Skin of body (tissue), 2 donors: ENCODE results near the gene FAM13C. TPM values are rescaled to one million over a fixed set of nuclear protein-coding genes. Genes with fewer than 3 reads are reported as not detected.
"Not testable (repeated sequence)": the region's sequence is repeated elsewhere in the genome, so short reads cannot be mapped to it uniquely, and the experiment has no call there.

Experiments used
- DNase-seq: peaks from one replicate; lab custom pipeline; 2025; lab: John Stamatoyannopoulos, UW
- total RNA-seq: library from RNA; depleted of rRNA; stranded (reverse); fragments of >200 nt; gene quantifications from one replicate; pipeline ENCODE4 v1.2.3, GENCODE V29; 2014

Gene FAM13C
- 16.8 TPM for total RNA-seq

DNA sequence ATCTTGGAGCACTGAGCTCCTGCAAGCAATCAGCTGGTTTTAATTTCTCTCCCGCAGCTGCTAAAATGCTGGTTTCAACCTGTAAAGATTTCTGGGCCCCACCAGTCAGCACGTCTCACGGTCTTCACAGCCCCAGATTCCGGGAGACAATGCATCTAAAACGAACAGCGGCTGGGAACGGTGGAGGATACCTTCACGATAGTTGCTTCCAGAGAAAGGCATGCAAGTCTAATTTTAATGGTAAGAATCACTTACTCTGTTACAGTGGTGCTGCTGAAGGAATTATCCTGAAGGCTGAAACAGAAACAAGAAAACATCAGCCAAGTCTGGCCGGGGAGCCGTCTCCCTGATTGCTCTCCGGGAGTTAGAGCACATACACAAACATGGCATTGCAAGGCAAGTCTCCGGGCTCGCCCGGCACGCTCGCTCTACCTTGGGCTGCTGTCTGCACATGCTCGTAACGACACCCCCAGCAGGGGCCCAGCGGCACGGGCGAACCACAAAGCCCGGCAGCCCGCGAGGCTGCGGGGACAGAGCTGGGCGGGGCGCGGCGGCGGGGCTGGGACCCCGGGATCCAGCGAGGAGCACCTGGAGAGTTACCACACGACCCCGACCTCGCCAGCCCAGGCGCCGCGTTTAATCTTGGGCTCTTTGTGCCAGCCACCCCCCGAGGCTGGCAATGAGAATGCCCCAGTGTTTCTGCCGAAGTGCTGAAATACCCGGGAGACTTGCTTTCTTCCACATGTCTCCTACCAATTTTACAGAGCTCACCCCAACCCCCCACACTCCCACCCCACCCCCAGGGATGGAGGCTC is at the start of gene FAM13C:
TSS of gene FAM13C (minus strand) at position 406 of the 815 bp plus-strand sequence. CDS start at position 317, 89 bp downstream.
- peak; percentile 69 for DNase-seq

DNA sequence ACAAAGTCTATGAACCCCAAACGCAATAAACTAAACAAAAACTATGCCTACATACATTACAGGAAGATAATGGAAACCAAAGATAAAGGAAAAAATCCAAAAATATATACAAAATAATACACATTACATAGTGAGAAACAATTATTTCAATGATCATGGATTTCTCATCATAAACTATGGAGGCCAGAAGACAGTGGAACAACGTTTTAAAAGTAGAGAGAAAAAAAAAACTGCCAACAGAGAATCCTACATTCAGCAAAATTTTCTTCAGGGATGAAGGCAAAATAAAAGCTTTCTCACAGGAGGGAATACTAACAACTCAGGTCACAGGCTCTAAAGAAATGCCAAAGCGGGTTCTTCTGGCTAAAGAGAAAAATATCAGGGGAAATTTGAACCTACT is 42.9 kb upstream of the FAM13C start:
- no peak for DNase-seq

DNA sequence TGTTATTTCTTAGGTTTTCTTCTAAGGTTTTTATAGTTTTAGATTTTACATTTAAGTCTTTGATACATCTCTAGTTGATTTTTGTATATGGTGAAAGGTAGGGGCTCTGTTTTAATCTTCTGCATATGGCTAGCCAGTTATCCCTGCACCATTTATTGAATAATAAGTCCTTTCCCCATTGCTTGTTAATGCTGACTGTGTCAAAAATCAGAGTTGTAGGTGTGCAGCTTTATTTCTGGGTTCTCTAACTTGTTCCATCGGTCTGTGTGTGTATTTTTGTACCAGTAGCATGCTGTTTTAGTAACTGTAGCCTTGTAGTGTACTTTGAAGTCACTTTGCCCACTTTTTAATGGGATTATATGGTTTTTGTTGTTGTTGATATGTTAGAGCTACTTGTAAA is 37.9 kb upstream of the FAM13C start:
- DNase-seq, result no peak

DNA sequence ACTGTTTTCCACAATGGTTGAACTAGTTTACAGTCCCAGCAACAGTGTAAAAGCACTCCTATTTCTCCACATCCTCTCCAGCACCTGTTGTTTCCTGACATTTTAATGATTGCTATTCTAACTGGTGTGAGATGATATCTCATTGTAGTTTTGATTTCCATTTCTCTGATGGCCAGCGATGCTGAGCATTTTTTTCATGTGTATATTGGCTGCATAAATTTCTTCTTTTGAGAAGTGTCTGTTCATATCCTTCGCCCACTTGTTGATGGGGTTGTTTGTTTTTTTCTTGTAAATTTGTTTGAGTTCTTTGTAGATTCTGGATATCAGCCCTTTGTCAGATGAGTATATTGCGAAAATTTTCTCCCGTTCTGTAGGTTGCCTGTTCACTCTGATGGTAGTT is 37.0 kb upstream of the FAM13C start:
- not testable (repeated sequence) for DNase-seq

DNA sequence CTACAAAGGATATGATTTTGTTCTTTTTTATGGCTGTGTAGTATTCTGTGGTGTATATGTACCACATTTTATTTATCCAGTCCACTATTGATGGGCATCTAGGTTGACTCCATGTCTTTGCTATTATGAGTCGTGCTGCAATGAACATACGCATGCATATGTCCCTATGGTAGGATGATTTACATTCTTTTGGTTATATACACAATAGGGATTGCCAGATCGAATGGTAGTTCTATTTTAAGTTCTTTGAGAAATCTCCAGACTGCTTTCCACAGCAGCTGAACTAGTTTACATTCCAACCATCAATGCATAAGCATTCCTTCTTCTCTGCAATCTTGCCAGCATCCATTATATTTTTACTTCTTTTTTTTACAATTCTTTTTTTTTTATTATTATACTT is 35.6 kb upstream of the FAM13C start:
- DNase-seq, result no peak

DNA sequence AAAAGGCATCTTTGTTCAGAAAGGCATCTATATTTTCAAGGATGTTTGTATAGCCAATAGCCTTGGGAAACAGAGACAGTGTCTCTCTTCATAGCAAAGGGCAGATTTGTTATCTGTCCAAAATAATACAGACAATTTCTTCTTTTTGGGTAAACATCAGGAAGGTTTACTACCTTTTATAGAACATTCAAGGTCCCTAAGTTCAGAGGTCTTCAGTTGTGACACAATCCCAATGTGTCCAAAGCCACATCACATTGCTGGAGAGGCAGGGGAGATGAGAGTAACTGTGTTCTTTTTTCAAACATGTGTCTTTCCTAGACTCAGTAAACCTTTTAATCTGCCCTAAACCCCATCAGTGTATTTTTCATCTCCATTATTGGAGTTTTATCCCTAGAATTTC is 33.6 kb upstream of the FAM13C start:
- no peak for DNase-seq

DNA sequence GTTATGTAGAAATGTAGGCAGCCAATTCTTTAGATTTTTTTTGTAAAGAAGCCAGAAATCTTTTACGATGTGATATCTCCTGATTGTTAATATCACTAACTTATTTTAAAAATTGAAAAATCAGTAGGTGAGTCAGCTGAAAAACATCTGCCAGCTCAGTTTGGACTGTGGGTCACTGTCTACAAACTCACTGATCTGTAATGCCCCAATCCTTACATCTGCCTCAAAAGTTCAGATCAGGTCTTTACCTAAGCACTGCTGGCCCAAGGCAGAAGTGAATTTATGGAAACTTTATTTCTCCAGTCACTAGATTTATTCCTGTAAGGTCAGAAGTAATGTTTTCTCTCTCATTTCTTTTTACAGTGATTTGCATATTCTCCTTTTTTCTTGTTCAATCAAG is 31.0 kb upstream of the FAM13C start:
- DNase-seq, result no peak

DNA sequence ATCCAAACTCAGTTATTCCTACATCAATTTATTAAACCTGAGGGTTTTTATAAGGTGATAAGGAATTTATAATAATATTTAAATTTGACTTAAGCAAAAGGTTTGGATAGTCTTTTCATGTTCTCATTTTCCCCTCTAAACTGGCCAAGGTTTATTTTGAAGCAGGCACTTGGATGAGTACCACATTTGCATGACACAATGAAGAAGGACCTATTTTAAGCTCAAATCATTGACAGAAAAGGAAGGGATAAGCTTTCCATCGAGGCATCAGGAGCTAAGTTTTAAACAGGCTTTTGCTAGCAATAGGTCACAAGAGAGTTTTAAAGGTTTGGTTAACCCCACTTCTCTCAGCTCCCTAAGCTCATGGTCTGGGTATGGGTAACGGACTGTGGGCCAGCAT is 28.7 kb upstream of the FAM13C start:
- no peak for DNase-seq

DNA sequence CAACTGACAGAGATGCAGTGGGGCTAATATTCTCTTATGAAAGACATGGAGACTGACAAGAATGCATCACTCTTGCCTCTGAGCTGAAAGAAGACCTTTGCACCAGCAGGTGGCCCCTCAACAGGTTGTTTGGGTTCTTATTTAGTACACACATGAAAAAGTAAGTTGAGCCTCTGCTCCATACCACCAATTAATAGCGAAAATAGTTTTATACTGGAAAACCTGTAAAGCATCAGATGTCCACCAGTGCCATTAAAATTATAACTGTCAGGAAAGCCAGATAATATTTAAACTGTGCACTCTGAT is 26.3 kb upstream of the FAM13C start:
- no peak for DNase-seq

DNA sequence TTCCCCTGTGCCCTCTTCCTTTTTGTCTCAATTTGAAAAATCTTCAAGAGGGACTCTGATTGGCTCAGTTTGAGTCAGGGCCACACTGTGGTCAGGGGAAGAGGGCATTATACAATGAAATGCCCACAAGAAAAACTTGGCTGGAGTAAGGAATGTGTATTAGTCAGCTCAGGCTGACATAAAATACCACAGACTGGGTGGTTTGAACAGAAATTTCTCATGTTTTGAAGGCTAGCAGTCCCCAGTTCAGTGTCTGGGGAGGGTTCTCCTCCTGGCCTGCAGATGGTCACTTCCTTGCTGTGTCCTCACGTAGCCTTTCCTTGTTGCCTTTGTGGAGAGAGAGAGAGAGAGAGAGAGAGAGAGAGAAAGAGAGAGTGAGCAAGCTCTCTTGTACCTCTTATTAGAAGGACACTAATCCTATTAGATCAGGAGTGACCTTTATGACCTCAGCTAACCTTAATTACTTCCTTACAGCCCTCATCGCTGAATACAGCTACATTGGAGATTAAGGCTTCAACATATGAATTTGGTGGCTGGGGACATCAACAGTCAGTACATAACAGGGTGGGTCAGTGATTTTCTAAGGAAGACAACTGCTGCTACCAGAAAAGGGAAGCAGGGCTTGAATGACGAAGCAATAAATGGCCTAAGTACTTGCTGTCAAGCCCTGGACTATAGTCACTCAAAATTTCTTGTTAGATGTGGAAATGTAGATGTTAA is 25.8 kb upstream of the FAM13C start:
- no peak for DNase-seq

DNA sequence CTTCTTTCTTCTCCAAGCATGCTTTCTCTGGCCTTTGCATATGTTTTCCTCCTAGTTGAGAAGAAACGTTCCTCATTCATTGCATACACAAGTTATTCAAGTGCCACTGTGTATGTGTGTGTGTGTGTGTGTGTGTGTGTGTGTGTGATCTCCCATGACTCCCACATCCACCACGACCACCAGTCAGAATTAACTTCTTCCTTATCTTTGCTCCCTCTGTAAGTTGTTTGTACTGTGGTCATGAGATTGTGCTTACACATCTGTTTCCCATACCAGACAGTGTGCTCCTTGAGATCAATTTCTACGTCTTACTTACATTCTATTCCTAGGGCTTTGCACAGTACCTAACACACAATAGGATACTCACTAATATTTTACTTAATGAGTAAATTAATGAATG is 22.4 kb upstream of the FAM13C start:
- DNase-seq, result no peak

DNA sequence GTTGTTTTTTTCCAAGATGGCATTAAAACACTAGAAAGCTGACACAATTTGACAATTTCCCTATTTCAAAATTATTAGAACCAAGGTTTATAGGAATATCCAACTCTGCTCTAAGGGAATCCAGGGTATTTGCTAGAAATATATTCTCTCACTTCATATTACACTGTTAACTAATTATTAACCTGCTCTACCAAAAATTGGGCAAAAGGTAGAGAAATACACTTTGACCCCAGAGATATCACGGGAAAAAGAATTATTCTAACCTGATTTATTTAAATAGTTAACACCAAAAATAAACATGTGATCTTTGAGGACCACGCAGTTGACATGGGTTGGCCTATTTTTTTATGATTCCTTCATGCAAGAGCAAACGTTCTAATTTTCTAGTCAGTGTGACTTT is 21.6 kb upstream of the FAM13C start:
- no peak for DNase-seq

DNA sequence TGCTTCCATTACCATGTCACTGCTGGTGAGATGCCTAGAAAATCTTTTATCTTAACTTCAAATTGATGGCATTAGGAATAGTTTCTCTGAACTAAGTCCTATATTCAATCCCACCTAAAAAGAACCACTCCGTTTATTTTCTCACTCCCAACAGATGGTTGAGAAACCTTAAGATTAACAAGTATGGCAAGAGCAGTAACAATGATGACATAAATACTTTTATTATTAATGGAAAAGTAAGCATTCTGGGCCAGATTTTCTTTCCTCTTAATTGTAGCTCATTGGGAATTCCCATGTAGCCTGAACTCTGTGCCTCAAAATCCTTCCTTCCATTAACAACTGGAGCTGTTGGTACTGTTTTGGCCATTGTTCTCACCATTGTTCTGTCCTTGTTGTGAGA is 21.1 kb upstream of the FAM13C start:
- no peak for DNase-seq

DNA sequence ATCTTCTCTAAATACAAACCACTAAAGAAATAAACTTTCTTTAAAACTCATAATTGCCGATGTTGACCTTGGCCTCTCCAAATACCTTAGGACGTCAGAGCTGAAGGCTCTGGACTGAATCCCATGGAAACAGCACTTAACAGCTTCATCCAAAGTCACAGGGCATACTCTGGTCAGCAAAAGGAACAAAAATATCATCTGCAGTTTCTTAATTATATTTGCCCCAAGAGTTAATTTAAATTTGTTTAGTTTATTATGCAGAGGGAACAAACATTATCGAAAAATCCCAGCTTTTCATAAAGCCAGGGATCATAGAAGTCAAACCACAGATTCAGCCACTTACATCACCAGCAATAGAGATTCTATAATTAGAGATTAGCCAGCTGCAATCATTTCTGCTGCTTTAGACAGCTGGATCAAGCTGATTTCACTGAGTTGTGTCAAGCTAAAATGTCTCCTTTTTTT is 20.5 kb upstream of the FAM13C start:
- peak; percentile 22 for DNase-seq

DNA sequence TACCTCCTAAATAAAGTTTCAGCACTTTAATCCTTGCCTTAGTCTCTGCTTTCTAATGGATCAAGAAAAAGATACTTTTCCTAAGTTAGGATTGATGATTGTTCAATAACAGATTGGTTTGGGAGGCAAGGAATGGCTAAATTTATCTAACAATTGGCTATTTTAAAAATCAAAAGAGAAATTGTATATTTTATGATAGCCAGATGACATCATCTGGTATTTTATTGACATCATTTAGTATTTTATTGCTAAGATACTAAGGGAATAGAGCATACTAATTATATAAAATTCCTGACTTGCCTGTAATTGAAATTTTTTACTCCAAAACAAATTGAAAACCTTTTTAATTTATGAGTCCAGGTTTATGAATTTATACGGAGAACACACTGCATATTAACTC is 19.3 kb upstream of the FAM13C start:
- DNase-seq, result no peak

DNA sequence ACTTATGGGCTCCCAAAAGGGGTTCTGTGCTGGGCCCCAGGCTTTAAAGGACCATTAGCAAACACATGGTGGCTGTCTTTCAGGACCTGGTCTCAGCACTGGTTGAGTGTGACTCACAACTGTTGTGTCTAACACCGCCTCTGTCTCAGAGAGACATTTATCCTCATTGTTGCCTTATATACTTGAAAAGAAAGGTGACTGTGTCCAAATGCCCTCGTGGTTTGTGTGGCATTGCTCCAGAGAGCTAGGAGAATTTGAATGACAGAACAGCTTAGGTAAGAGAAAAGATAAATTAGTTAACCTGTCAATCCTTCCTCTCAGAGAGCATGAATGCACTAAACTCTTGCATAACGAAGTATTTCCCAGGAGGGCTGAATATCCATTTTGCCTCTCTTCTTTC is 14.5 kb upstream of the FAM13C start:
- no peak for DNase-seq

DNA sequence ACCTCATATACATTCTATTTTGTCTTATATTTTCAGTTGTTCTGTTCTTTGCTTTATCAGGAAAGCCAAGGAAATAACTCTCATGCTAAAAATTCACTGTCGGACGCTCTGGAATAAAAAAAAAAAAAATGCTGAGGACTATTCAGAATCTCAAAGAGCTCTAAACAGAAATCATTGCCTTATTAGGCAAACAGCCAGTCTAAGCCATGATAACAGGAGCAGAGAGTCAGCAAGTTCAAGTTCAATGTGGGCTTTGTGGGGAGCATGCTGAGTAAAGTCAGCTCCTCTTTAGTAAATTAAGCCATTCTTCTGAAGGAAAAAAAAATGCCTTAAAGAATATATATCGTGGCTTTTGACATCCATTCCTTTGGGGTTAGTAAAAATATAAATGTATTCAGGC is 13.6 kb upstream of the FAM13C start:
- no peak for DNase-seq

DNA sequence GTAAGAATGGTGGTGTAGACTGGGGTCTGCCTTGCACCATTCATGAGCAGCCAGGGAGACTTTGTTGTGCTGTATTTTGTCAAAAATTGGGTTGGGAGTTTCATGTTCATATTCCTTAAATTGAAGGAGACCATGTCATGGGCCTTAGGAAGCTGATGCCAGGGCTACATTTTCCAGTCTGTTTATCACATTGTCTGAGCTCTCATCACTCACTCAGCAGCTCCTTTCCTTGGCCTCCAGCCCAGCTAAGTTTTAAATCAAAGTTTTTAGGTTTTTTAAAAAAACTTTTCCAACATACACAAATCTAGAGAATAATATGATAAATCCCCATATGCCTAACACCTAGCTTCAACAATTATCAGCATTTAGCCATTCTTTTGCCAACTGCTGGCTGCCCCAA is 12.6 kb upstream of the FAM13C start:
- no peak for DNase-seq

DNA sequence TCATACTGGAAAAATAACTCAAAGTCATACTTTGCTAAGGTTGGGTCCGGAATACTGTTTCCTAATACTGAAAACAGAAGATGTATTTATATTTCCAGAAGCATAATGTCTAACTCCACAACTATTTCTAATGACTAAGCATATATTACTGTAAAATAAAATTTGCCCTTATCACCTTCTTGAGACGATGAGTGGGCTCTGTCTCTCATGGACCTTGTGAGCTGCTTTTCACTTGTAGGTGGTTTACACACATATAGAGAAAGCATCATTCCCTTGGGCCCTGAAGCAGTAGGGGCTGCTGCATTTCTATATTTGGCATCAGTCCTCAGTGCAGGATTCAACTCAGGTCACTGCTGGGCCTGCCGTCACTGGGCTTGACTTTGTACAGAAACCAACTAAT is 10.7 kb upstream of the FAM13C start:
- DNase-seq, result no peak

DNA sequence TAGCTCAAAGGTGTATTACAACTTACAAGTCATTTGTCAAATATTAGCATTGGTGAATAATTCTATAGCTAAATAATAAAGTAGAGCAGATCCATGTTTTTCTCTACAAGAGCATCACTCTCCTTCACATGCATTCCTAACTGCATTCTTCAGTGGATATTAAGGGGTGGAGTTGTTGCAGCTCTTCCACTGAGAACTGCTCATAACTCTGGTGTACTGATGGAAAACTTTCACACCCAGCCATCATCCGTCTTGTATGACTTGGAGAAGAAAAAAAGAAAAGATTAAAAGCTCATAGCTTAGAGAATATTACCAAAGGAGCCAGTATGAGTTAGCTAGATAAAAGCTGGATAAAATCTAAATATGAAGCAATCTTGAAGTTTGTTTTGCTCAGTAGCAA is 10.2 kb upstream of the FAM13C start:
- no peak for DNase-seq

DNA sequence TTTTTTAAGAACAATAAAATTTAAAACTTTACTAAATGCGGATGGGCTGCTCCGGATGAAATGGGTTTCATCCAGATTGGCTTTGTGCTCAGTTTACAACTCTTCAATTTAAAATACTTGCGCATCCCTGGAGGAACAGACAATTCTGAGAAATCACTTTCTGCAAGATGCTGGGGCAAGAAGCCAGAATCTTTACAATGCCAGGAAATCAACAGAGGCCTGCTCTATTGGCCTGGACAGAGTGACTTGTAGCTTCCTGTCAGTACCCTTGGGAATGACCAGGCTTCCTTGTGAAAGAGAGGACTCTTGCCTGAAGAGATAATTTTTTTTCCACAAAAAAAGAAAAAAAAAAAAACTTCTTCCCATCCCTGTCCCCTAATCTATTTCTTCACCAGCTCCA is 3.9 kb upstream of the FAM13C start:
- peak; percentile 91 for DNase-seq

DNA sequence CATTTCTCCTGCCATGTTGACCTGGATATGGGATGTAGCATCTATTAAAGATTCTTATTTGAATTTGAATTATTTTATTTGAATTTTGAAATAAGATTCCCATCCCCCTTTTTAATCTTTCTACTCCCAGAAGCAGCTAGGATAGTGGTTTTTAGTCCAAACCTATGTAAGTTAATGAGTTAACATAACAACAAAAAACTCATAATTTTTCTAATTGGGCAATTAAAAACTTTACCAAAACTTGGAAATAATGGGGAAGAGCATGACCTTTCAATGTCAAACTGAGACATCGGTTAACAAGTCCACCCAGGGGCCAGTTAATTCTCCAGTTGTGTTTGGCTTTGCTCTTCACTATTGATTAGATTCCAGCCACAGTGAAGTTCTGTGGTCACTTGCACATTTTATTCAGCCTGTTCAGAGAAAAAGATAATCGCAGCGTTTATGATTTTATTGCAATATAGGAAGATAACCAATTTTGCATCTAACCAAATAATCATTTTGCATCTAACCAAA is 1.2 kb upstream of the FAM13C start:
- no peak for DNase-seq

DNA sequence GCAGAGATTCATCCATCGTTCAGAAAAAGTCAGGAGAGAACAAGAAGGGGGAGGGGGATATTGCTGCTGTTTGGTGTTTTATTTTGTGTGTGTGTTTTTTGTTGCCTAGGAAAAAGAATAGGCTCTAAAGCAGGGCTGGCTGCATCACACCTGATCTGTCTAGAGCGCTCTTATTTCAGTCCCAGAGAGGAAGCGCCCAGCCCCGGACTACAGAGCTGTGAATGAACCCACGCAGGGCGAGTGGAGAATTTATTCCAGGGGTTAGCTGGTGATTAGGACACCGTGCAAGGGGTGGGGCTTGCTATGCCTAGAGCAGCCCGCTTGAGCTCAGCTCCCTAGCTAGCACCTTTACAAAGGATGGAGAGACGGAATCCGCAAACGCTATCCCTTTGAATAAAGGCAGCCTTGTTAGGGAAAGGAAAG is 621 bp upstream of the FAM13C start:
- peak; percentile 55 for DNase-seq
